GM18519 (cell line): ENCODE measurements around the gene DDIT4L.
"Not testable (repeated sequence)": the region's sequence is repeated elsewhere in the genome, so short reads cannot be mapped to it uniquely, and the experiment has no call there.

Experiments used
- ATAC-seq: cut with Tn5 transposase; IDR thresholded peaks from one replicate; pipeline ENCODE4 v1.9.1; 2021; ENCODE audit warnings: mild to moderate bottlenecking, moderate library complexity; ENCODE audit not compliant: unreplicated experiment, low FRiP score

Gene DDIT4L

DNA sequence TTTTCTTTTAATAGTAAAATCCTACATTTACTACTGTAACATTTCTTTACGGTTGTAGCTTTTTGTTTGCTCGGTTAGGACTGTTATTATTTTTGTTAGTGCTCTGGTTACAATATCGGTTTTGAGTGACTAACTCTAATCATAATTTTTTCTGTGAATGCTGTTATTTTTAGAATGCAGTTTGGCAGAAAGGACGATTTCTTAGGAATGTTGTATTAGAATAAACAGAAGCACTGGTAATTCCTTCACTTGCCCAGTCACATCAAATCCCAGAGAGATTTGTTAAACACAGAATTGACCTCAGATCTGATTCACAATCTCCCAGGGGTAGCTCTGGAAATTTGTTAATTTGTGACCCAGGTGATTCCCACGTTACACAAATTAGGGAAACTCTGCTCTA lies 21.7 kb downstream of the DDIT4L start:
- no peak for ATAC-seq

DNA sequence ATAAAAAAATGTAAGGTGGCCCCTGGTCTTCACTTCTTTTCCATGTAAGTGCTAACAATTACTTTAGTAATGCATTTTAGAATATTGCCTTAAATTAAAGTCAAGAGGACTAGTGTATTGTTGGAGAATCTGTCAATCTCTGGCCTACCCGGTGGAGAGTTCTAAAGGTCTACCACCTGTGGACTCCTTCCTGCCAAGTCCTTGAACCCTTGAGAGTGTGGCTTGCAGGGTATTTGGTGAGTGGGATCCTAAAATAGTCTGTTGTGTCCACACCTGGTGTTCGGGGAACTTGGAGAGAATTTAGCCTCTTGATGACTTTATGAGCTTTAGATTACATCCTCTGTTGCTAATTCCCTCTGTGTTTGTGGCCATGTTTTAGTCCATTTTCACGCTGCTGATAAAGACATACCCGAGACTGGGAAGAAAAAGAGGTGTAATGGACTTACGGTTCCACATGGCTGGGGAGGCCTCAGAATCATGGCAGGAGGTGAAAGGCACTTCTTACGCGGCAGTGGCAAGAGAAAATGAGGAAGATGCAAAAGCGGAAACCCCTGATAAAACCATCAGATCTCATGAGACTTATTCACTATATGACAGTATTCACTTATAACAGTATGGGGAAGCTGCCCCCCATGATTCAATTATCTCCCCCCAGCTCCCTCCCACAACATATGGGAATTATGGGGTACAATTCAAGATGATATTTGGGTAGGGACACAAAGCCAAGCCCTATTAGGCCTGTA lies 23.8 kb downstream of the DDIT4L start:
- ATAC-seq: no peak

DNA sequence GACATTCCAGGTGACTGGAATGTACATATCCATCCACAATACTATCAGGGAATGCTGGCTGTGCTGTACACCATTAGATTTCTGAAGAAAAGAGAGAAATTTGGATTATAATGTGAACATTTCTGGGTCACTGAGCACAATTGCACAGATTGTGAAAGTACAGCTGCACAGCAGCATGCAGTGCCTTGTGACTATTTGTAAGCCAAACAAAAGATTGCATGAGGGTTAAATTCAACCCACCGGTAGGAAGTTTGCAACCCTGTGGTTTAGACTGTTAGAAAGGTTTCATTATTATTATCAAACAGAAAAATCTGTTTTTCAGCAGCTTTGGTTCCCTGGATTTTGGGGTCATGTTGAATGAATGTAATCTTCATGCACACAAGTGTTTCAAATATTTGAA lies 24.5 kb downstream of the DDIT4L start:
- ATAC-seq: peak; percentile 32

DNA sequence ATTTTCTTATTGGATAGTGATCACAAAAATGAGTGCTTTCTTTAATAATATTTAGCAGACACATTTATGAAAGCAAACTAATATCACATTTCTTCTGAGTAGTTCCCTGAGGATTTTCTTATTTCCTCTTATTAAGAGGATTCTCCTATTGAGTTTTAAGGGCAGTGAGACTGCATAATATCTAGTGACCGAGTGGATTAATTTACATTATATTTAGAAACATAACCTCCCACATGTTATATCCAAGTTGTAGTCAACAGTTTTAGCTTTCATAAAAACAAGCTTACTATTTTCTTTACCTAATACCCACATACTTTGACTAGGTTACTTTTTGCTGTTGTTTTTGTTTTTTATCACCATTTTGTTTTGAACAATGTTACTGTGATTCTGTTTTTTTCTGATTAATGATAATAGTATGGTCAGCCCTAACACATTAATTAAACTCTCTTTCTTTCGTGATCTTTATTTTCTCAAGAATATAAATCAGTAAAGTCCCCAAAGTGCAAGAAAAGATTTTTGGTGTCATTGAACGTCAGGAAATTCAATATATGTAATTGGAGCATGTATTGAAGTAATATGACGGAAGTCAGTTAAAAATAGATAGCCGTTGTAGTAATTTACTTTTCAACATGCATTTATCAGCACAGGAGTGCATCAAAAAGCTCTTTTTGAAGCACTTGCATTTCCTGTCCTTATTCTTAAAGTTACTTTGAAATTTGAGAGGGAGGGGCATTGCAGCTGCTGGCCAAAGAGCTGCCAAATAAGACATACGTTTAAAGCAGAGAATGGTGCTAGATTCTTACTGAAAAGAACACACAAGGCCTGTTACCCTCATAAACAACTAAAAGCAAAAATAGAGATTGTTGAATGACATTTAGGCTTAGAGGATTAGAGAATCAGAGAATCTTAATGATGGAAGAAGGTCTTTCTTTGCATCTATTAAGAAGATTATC lies 25.2 kb downstream of the DDIT4L start:
- no peak for ATAC-seq

DNA sequence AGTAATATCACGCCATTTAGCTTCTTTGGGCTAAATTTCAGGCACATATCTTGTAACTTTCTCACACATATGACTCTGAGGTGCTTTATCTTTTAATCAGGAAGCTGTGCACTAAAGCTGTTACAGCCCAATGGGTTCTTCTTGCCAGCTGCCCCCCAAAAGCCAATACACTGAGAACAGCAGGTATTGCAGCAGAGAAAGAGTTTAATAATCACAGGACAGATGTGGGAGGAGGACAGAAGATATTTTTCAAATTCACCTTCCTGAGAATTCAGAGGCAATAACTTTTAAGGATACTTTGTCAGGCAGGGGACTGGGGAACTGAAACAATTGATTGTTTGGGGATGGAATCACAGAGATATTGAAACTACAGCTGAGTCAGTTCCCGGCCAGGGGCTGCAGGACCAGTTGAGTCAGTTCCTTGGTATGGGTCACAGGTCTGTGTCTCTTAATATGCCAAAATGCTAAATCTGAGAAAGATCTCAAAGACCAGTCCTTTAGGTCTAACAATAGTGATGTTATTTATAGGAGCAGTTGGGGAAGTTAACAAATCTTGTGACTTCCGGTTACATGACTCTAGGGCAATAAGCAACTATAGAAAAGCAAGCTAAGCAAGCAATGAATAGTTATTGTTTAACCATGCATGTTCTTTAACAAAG lies 28.1 kb downstream of the DDIT4L start:
- ATAC-seq: peak; percentile 63

DNA sequence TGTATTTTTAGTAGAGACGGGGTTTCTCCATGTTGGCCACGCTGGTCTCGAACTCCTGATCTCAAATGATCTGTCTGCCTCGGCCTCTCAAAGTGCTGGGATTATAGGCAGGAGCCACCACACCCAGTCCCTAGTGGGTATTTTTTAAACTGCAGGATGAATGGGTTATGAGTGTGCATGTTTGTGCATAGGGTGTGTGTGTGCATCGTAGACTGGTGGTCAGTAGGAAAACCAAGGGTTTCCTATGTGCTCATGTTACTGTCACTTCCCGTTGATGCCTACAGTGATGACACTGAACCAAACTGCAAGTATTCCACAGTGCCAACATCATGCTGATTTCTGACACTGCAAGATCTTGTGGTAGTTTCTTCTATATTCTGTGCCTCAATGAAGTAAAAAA lies 41.1 kb downstream of the DDIT4L start:
- ATAC-seq: no peak

DNA sequence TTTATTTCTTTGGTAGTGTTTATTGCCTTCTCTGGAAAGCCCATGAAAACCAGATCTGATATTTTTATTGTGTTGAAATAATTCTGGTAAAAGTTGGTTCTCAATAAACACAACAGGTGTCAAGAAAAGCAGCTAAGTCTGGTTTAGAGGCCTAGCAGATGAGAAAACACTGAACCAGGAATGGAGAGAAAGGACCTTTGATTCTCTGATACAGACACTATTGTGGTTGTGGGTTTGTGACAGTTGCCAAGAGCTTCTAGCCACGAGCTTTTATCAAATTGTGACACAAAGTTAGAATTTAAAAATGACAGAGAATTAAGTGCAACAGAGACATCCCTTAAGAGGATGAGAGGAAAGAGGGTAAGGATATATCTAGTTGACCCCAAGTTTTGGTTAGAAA lies 42.6 kb downstream of the DDIT4L start:
- no peak for ATAC-seq

DNA sequence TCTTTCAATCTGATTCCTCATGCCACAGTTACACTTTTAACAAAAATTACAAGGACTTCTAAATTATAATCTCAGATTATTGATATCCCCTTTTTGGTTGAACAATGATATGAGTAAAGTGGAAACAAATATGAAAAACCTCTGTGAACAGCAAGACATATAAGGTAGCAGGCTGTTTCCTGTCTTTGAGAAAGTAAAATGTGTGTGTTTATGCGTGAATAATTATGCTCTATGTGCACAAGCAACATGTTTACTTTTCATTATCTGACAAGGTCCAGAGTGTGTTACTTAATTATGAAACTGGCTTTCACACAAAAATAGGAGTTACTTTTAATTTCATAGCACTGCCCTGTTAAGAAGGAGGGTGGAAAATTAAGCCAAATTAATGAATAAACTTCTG lies 43.1 kb downstream of the DDIT4L start:
- ATAC-seq: peak; percentile 71

DNA sequence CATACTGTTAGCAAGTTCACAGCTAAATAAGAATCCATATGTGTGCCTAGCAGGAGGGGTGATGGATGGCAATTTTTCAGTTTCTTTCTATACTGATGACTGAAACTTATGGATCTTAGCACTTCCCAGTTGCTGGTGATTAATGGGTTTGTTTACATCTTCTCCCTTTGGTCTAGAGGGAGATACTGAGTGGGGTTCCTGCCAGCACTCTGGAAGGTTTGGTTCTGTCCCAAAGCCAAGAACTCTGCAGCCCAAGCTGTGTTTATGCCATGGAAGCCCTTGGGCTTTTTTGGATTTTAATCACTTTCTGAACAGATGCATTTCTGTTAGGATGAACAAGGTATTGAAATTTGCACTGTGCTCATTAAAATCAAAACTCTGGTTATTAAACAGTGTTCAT lies 43.5 kb downstream of the DDIT4L start:
- ATAC-seq: no peak

DNA sequence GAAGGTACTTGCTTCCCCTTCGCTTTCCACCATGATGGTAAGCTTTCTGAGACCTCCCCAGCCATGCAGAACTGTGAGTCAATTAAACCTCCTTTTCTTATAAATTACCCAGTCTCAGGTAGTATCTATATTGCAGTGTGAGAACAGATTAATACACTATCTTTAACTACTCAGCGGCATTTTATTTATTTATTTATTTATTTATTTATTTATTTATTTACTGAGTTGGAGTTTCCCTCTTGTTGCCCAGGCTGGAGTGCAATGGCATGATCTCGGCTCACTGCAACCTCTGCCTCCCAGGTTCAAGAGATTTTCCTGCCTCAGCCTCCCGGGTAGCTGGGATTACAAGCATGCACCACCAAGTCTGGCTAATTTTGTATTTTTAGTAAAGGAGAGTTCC lies 52.9 kb downstream of the DDIT4L start:
- not testable (repeated sequence) for ATAC-seq
